IPS-18c (cell line): ENCODE results near the gene RHBDL1.

Experiments used
- H3K4me3 ChIP-seq: 2 replicates; pipeline ENCODE4 v1.7.0; 2013; ENCODE audit warnings: low read depth, mild to moderate bottlenecking, low read length, moderate library complexity; ENCODE audit not compliant: insufficient read depth
- H3K9me3 ChIP-seq: one replicate; pipeline ENCODE4 v1.6.1; 2013; ENCODE audit warnings: mild to moderate bottlenecking, low read length, moderate library complexity; ENCODE audit not compliant: control insufficient read depth, insufficient read depth

RHBDL1 gene

GRCh38 chr16:634996-635395, 40.5 kb upstream of the RHBDL1 start:
- no peak overlapping the region for H3K4me3 ChIP-seq
- H3K9me3 ChIP-seq: no peaks in the 10 kb centered on the region

DNA sequence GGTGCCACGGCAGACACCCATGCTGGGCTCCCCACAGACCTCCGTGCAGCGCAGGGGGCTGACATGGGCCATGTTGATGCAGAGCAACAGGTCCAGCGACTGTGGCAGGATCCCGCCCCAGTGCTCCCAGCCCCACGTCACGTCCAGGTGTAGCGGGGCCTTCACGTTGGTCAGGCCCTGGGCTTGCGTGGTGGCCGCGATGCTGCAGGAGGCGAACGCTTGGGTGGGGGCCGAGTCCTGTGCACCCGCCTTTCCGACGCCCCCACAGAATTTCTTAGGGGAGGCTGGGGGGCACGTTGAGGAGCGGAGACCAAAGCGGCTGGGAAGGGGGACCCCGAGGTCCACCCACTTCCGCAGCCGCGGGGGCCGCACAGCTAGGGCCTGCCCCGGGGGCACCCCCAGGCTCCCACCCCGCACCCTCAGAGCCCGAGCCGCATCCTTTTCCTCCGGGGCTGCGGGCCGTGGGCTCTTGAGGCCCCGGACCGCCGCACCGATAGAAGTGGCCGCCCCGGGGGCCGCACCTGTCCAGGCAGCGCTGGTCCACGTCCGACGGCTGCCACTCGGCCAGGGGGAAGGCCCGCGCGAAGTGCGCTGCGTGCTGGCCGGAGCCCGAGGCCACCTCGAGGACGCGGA, 39.8 kb upstream of the RHBDL1 start:
- Histone ChIP-seq H3K4me3 (peak overlapping the region; percentile 66), H3K9me3 (no peaks in the 10 kb centered on the region)

GRCh38 chr16:636206-637080, 39.0 kb upstream of the RHBDL1 start, which contains the start of gene METTL26:
Gene METTL26, minus strand, starts transcription at chr16:636305. Its CDS starts 15 bp downstream, at chr16:636290.
- Histone ChIP-seq H3K4me3 (peak within 1 kb of the TSS; percentile 66), H3K9me3 (no peaks in the 10 kb centered on the region)

- H3K4me3 ChIP-seq: peak overlapping the region; percentile 66
These were observed 38.1 kb upstream of the RHBDL1 start for GRCh38 chr16:637081-638018.

DNA sequence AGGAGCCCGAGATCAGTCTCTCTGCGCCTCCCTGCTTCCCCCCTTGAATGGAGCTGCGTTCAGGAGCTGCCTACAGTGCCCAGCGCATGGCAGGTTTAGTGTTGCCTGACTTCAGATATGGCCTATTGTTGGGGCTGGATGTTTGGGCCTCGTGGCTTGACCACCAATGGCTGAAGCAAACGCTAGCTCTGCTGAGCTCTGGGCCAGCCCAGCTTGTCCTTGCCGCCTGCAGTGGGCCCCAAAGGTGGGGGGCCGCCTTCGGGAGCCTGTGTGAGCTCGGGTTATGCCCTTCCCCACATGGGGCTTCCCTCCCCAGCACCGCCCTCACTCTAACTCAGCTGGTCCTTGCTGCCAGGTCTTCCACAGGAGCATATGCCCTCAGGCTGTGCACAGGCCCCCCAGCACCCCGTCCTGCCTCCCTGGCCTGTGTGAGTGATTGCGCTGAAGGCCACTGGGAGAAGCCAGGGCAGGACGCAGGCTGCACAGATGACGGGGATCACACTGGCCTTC, 37.4 kb upstream of the RHBDL1 start:
- H3K4me3 ChIP-seq: peak overlapping the region; percentile 31

More at GRCh38 chr16:637081-638018, 38.1 kb upstream of the RHBDL1 start:
- H3K9me3 ChIP-seq: no peaks in the 10 kb centered on the region

GRCh38 chr16:638836-639235, 36.6 kb upstream of the RHBDL1 start:
- Histone ChIP-seq H3K9me3 (no peaks in the 10 kb centered on the region), H3K4me3 (no peak overlapping the region)

More for the DNA sequence above, 37.4 kb upstream of the RHBDL1 start:
- no peaks in the 10 kb centered on the region for H3K9me3 ChIP-seq

GRCh38 chr16:640614-641013, 34.9 kb upstream of the RHBDL1 start:
- Histone ChIP-seq H3K4me3 (no peak overlapping the region; the same call in 1 of the 2 replicates), H3K9me3 (no peaks in the 10 kb centered on the region)

GRCh38 chr16:641326-642188, 33.9 kb upstream of the RHBDL1 start, which contains the start of gene MCRIP2:
Gene MCRIP2, plus strand, starts transcription at chr16:641828. Its CDS starts 164 bp downstream, at chr16:641992.
- H3K4me3 ChIP-seq: peak within 1 kb of the TSS; percentile 72
- no peaks in the 10 kb centered on the region for H3K9me3 ChIP-seq

DNA sequence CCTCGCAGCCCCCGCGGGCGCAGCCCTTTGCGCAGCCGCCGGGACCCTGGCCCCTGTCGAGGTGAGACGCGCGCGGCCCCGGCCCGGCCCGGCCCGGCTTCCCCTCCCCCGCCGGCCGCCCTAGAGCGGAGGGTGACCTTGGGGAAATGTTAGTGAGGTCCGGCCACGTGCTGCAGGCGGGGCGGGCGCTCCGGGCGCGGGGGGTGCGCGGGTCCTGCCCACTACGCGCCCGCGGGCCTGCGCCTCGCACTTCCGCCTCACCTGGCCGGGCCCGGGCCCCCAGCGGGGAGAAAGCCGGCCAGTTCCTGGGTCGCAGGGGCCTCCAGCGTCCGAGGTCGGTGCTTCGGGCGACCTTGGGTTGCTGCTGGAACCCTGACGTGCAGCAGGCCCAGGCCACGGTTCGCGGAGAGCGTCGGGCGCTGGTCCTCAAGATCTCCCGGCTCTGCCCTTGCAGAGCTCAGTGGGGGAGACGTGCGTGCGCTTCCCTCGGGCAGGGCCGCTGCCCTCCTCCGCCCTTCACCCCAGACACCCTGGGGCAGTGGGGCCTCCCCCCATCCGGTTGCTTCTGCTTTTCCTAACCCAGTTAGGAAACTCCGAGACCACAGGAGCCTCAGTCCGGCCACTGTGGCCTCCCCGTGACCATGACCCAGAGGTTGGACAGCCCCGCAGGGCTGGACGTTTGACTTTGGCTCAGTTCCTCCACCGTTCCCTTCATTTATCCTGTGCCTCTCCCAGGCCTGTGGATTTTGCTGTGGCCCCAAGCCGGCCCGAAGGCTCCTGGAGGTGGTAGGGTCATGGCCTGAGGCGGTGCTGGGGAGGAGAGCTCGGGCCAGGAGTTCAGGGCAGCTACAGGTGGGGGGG, 33.1 kb upstream of the RHBDL1 start:
- Histone ChIP-seq H3K4me3 (peak overlapping the region; percentile 72), H3K9me3 (no peaks in the 10 kb centered on the region)

DNA sequence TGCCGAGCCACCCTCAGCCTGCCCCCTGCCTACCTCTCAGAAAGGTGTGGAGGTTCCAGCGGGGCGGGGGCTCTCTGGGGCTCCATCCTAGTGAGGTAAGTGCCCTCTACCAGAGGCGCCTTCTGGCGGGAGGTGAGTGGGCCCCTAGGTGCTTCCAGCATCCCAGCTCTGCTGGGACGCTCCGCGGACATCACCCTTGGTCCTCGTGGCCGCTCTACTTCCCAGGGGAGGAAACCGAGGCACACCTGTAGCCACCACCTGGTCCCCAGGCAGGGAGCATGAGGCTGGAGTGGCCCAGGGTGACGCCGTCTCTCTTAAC, 32.5 kb upstream of the RHBDL1 start:
- peak overlapping the region; percentile 72 for H3K4me3 ChIP-seq
- no peaks in the 10 kb centered on the region for H3K9me3 ChIP-seq

DNA sequence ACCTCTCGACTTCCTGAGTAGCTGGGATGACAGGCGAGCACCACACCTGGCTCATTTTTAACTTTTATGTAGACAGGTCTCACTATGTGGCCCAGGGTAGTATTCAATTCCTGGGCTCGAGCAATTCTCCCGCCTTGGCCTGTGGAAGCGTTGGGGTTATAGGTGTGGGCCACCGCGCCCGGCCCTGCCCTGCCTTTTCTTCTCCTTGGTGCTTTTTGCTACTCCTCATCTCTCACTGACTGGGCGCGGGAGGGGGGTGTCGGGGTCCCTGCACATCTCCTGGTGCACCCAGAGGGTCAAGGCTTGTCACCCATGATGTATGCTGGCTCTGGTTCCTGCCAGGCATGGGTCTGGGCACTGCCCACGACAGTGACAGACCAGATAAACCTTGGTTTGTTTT, 30.9 kb upstream of the RHBDL1 start:
- no peak overlapping the region for H3K4me3 ChIP-seq
- H3K9me3 ChIP-seq: no peaks in the 10 kb centered on the region

GRCh38 chr16:645852-646678, 29.4 kb upstream of the RHBDL1 start:
- H3K9me3 ChIP-seq: no peaks in the 10 kb centered on the region
- H3K4me3 ChIP-seq: no peak overlapping the region

DNA sequence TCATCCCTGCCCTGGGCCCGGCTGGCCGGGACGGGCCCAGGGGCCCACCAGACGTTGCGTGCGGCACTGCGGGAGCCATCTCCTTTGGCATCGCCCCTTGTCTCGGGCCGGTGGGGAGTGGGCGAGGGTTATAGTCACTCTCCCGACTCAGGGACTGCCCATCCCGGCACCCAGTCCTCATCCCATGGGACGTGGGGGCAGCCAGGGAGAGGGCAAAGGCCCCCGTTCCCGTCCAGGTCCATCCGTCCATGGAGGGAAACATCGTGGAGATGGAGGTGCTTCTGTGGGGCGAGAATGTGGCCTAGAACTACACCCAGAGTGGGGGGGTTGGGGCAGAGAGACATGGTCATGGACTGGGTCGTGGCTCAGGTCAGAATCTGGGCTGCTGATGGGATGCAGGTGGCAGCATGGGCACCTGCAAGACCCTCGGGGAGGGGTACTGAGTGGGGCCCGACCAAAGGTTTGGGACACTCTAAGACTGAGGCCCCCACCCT, 28.7 kb upstream of the RHBDL1 start:
- Histone ChIP-seq H3K9me3 (no peaks in the 10 kb centered on the region), H3K4me3 (no peak overlapping the region)

GRCh38 chr16:647173-647902, 28.1 kb upstream of the RHBDL1 start:
- Histone ChIP-seq H3K4me3 (no peak overlapping the region), H3K9me3 (no peaks in the 10 kb centered on the region)
